Breast epithelium (tissue), 3 donors: ENCODE results near the gene ERMP1.

Experiments used
- CTCF ChIP-seq, 3 donors: fragments of 450-650 bp; IDR thresholded peaks; one replicate each; pipeline ENCODE4 v1.5.1; 2016 to 2017; ENCODE audit warnings: antibody characterized with exemption in 3 of 3, mild to moderate bottlenecking in 3 of 3, moderate library complexity in 3 of 3
- POLR2A ChIP-seq: fragments of 450-650 bp; IDR thresholded peaks from one replicate; pipeline ENCODE4 v1.6.1; 2016; ENCODE audit warnings: antibody characterized with exemption, mild to moderate bottlenecking, moderate library complexity
- POLR2AphosphoS5 ChIP-seq, 3 donors: sonication (generic); formaldehyde crosslinking; IDR thresholded peaks; one replicate each; pipeline ENCODE4 v1.6.1; 2017; ENCODE audit warnings: antibody characterized with exemption in 3 of 3

GRCh38 chr9:5801739-5802113 lies 31.2 kb downstream of the ERMP1 start:
- no peak for TF ChIP-seq CTCF (IDR thresholded peaks at IDR 0.05)
- no peak for TF ChIP-seq POLR2A
- no peak for TF ChIP-seq POLR2AphosphoS5 (IDR thresholded peaks at IDR 0.05)
